Cerebellar cortex (tissue), 1 donor: ENCODE results near the gene SCYGR2.

ENCODE experiments used
- DNase-seq: peaks from one replicate; pipeline ENCODE4 v3.0.0-alpha.2; 2015; ENCODE audit warnings: low spot score

The SCYGR2 gene

GRCh38 chr2:227612546-227613271 is 14.0 kb downstream of the SCYGR2 start:
- DNase-seq, result no peak

DNA sequence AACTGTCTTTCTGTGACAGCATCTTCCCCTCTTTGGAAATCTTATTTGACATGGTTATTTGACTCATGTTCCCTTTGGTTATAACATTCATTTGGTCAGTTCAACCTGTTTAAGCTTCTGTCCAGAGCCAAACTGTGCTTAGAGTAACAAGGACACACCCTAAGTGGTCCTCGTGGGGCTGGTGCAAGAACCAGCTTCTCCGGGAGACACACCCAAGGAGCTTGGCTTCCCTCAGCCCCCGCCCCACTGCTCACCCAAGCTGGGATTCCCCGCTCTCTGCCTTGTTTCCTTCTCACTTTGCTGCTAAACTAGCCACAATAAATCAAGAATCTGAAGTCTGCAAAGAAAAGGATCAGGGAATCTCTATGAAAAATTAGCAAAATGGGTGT is 14.6 kb downstream of the SCYGR2 start:
- no peak for DNase-seq

- DNase-seq, result no peak
Measured at GRCh38 chr2:227614246-227614645, 15.6 kb downstream of the SCYGR2 start.

DNA sequence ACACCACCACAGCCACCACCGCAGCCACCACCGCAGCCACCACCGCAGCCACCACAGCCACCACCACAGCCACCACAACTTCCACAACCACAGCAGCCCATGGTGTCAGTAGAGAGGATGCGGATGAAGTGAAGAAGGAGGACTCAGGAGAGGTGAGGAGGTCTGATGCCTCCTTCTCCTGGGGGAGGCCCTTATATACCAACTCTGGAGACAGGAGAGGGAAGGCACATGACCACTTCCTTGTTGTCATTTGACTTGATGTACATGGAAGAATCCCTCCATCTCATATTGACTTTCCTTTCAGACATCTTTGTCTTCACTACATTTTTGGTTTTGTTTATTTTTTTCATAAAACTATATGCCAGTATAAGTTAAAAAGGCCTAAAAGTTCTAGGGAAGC is 16.0 kb downstream of the SCYGR2 start, which contains the start of gene SCYGR3:
Gene SCYGR3, minus strand, starts transcription at position 101 of the 400 bp plus-strand sequence. Its CDS starts 0 bp downstream, at position 101.
- DNase-seq, result no peak

GRCh38 chr2:227615181-227615580 is 16.5 kb downstream of the SCYGR2 start:
- DNase-seq, result no peak

DNA sequence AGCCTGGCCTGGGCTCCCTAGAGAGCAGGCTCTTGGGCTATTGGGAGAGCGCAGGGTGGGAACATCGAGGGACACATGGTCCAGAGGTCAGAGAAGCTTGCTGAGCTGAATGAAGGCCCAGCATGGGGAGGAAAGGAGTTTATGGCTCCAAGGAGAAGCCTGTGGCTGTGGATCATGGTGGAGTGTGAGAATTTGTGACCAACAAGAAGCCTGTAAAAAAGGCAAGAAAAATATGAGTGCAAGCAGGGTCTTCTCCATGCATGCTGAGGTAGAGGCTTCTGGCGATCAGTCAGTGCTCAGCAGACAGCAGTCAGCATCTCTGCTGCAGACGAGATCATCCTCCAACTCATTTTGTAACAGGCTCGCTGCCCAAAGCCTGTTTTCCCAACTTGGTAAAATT is 17.2 kb downstream of the SCYGR2 start:
- no peak for DNase-seq

DNA sequence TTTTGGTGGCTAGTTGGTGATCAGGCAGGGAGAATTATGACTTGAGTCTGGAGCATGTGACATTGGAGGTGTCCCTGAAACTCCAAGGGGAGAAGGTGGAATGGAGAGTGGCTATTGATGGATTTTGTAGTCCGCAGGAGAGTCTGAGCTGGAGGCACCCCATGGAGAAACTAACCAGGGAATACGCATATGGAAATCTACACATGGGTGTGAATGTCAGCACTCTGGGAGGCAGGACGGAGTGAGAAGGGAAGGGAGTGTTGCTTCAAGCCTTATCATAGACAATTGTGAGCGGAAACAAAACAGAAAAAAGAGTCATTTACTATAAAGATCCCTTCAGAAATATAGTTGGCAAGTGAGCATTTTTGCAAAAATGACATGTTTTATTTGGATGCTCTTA is 17.9 kb downstream of the SCYGR2 start:
- no peak for DNase-seq

DNA sequence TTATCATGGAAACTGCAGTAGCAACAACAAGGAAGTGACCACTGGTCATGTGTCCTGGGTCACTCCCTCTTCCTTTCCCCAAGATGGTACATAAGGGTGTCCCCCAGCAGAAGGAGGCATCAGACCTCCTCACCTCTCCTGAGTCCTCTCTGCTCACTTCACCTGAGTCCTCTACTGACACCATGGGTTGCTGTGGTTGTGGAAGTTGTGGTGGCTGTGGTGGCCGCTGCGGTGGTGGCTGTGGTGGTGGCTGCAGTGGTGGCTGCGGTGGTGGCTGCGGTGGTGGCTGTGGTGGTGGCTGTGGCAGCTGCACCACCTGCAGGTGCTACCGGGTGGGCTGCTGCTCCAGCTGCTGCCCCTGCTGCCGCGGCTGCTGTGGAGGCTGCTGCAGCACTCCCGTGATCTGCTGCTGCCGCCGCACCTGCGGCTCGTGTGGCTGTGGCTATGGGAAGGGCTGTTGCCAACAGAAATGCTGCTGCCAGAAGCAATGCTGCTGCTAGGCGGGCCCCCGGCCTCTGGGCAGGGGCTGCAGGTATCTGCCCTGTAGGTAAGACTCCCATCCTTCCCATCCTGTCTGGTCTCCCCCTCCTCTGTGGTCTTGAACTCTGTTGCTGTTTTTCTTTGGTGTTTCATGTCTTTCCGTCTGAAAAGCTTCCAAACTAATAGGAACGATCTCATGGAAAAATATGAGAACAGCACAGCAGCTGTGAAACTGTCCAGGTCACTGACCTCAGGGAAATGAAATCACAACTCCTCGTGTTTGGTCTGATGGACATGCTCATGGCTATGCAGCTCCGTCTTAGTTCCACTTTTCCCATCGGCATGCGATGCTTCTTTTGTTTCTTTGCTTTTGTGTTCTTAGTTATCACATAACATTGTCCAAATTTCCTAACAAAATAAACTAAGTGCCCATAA is 18.9 kb downstream of the SCYGR2 start, which contains the start of gene SCYGR4:
Gene SCYGR4, plus strand, starts transcription at position 183 of the 915 bp plus-strand sequence. Its CDS starts 0 bp downstream, at position 183.
- DNase-seq, result no peak

- no peak for DNase-seq
Measured at GRCh38 chr2:227623226-227623625, 24.5 kb downstream of the SCYGR2 start.

- no peak for DNase-seq
Measured at GRCh38 chr2:227625420-227625819, 26.7 kb downstream of the SCYGR2 start.

DNA sequence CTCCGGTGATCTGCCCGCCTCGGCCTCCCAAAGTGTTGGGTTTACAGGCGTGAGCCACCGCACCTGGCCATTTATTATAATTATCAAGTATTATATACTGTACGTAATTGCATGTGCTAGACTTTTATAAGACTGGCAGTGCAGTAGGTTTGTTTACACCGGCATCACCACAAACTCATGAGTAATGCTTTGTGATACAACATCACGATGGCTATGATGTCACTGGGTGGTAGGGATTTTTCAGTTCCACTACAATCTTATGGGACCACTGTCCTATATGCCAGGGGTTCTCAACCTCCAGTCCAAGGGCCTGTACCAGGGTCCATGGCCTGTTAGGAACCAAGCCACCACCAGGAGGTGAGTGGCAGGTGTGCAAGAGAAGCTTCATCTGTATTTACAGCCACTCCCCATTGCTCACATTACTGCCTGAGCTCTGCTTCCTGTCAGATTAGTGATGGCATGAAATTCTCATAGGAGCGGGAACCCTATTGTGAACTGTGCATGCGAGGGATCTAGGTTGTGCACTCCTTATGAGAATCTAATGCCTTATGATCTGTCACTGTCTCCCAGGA is 28.0 kb downstream of the SCYGR2 start:
- no peak for DNase-seq

DNA sequence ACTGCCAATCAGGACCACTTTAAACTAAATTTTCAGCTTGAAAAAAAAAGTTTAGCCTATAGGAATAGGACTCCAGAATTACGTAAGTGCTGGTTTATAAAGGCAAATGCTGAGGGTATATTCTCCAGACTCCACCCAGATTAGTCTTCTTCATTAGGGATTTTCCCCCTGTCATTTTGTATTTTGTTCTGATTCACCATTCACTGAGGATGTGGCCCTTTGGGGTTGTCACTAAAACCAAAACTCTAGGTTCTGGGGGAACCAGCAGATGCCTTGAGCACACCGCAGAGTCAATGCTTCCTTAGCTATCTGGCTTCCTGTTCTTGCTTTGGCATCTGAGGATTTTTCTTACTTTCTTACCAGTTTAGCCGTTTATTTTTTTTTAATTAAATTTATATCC is 29.1 kb downstream of the SCYGR2 start:
- DNase-seq, result no peak

DNA sequence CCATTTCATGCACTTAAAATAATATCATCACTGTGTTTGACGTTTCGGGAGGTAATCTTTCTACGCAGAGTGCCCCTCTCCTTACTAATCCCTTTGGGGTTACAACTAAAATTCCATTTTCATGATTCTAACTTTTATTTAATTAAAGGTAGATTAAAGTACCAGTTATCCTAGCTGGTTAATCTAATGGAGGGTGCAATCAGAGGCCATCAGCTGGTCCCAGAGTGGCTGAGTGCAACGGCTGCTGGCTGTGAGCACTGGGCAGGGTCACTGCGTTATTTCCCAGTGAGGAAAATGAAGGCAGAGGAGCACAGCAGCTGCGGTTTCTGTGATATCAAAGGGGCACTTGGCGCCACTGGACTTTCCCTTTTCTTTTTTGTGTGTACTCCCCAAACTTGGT is 30.7 kb downstream of the SCYGR2 start:
- no peak for DNase-seq

- no peak for DNase-seq
Measured at GRCh38 chr2:227630322-227630721, 31.6 kb downstream of the SCYGR2 start.

- no peak for DNase-seq
Measured at GRCh38 chr2:227632827-227633226, 34.1 kb downstream of the SCYGR2 start.

GRCh38 chr2:227634201-227634600 is 35.5 kb downstream of the SCYGR2 start:
- no peak for DNase-seq

DNA sequence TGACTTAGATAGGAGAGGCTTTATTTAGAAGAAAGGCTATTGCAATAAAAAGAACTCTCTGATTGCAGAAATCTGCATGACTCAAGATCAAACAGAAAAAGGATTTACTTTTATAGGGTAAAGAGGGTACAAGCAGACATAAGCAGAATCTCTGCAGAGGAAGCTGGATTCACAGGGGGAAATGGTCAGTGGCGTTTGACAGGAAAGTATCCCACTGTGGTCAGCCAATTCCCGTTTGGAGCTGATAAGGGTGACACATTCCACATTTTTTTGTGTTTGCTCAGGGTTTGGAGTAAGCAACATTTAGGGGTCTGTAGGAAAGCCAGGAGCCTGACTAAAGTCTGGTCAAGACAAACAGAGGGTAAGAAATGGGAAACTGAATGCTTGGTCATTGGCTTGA is 44.0 kb downstream of the SCYGR2 start:
- no peak for DNase-seq

DNA sequence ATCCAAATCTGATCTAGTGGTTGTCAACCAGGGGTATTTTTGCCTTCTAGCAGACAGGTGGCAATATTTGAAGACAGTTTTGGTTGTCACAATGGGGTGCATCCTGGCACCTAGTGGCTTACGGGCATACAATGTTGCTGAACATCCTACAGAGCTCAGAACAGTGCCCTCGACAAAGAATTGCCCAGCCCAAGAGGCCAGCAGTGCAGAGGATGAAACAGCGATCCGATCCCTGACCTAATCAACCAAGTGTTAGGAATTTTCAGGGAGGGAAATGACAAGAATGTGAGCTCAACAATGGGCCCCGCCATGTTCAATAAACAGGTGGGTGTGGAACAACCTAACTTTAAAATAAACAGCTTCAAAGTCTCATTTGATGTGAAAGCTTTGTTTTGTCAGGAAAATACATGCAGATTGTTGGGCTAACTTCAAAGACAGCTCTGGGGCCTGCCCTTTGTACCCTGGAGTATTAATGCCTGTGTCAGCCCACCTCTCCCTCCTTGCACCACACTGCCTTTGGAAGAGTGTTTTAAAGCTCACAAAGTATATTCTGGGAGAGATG is 45.4 kb downstream of the SCYGR2 start:
- DNase-seq, result no peak
